LNCaP clone FGC (cell line): ENCODE data around the gene TRPM1.

Source experiments
- DNase-seq: peaks from one replicate; pipeline ENCODE4 v3.0.0-alpha.2; 2011; ENCODE audit warnings: low read depth
- H3K4me3 ChIP-seq: 2 replicates; pipeline ENCODE4 v1.5.1; 2011; ENCODE audit warnings: mild to moderate bottlenecking, low read depth, low read length, control low read depth
- TF ChIP-seq, protein P1 (sequence below): IDR thresholded peaks from 2 replicates; pipeline ENCODE4 v1.5.1; 2012; ENCODE audit warnings: mild to moderate bottlenecking; ENCODE audit not compliant: control insufficient read depth, insufficient read depth; ENCODE audit errors: extremely low read depth

The TRPM1 gene

DNA sequence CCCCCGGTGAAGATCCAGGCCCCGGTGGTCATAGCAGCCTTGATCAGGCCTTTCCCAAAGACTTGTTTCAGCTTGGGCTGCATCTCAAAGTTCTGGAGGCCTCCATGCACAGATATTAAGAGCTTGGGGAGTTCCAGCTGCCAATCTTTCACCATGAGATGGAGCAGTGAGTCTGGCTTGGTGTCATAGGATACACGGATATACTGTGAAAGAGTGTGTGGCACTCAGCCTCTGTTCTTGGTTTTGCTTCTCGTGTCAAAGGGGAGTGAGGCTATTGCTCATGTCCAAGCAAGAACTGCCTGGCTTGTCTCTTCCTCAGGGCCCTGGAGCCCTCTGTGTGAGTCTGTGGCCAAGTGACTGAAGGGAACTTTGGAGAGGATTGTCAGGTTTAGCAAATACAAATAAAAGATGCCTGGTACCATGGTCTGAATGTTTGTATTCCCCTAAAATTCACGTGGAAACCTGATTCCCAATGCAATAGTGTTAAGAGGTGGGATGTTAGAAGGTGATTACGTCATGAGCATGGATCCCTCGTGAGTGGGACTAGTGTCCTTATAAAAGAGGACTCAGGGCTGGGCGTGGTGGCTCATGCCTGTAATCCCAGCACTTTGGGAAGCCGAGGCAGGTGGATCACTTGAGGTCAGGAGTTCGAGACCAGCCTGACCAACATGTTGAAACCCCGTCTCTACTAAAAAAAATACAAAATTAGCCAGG is 33.5 kb downstream of the TRPM1 start:
- no peak overlapping the region for H3K4me3 ChIP-seq

DNA sequence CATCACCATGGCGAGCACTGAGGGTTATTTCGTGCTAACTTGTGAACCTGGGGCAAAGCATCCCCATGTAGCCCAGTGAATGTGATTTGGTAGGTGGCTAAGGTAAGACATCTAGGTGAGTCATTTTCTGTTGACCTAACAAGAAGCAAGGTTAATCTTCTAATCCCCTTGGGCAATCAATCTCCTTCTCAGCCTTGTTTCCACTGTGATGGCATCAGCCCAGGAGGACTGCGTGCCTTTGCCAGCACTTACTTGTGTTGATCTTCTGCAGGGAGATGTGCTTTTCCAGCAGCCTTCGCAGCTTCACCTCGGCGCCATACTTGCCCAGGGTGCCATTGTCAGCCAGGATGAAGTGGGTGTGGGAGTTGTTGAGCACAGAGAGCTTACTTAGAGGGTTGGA is 35.7 kb downstream of the TRPM1 start:
- TF ChIP-seq, protein P1, sequence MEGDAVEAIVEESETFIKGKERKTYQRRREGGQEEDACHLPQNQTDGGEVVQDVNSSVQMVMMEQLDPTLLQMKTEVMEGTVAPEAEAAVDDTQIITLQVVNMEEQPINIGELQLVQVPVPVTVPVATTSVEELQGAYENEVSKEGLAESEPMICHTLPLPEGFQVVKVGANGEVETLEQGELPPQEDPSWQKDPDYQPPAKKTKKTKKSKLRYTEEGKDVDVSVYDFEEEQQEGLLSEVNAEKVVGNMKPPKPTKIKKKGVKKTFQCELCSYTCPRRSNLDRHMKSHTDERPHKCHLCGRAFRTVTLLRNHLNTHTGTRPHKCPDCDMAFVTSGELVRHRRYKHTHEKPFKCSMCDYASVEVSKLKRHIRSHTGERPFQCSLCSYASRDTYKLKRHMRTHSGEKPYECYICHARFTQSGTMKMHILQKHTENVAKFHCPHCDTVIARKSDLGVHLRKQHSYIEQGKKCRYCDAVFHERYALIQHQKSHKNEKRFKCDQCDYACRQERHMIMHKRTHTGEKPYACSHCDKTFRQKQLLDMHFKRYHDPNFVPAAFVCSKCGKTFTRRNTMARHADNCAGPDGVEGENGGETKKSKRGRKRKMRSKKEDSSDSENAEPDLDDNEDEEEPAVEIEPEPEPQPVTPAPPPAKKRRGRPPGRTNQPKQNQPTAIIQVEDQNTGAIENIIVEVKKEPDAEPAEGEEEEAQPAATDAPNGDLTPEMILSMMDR: no peak
- peak; percentile 26 for DNase-seq
- no peak overlapping the region for H3K4me3 ChIP-seq

More for the DNA sequence above, 33.5 kb downstream of the TRPM1 start:
- TF ChIP-seq, protein P1: no peak
- DNase-seq: no peak

DNA sequence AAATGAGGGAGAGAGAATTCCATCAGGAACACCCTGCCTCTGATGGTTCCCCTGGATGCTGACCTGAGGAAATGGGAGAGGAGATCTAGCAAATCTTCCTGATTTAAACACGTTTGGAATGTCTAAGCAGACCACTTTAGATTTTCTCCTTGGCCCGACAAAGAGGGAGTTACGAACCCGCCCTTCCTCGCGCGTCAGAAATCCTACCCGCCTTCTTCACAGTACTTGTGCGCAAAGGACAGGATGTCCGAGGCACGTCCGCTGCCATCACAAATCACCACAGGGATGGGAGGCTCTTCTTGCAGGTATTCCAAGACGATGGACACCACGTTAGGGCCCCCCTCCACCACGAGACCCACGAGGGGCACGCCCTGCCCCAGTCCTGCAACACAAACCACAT is 38.6 kb downstream of the TRPM1 start:
- TF ChIP-seq, protein P1: no peak
- no peak overlapping the region for H3K4me3 ChIP-seq
- DNase-seq: no peak

DNA sequence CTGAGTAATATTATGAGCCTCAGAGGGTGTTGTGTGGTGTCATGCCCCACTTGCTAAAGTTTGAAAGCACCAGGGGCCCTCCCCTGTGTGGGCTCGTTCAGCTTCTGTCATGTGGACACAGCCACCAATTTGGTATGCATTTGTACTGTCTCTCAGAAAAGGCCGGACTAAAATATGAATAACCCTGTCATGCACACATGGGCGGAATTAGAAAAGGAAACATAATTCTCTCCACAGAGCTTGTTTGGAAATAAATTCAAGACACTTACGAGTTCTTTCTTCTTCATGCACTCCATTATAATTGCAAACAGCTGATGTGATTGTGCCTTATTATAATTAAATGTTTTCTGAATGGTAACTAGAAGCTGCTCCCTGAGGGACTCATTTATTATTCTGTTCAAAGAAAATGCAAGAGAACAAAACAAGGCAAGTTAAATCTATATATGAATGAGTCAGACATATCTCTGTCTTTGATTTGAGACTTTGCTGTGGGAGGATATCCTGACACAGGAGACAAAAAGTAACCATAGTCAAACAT is 39.1 kb downstream of the TRPM1 start:
- DNase-seq: no peak
- TF ChIP-seq, protein P1: no peak
- no peak overlapping the region for H3K4me3 ChIP-seq

DNA sequence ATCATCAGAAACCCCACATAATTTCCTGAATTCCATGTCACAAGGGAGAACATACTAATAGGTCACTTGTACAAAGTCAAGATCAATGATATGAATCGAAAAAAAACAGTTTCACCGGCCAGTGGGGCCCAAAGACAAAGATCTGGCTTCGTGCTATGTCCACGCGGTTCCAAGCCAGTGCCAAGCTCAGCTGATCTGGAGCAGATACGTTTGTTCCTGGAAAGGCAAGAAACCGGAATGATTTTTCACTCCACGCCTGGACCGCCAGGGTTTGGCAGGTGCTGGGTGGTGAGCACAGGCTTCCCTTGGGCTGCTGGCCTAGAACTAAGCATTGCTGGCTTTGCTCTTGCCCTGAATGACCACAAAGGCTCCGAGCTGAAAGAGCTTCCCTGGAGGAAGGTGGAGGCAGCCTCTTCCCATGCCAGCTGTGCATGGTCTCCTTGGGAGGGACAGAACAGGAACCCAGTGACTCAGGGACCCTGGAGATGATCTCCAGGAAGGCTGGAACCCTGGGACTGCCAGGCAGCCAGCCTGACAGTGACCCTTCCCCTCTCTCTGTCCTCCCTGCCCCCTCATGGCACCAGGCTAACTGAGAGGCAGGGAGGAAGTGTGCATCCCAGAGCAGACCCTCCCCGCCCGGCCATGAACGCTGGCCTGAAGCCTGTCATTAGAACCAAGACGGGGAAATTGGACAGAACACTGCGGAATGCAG is 40.9 kb downstream of the TRPM1 start:
- no peak for DNase-seq
- TF ChIP-seq, protein P1: no peak
- no peak overlapping the region for H3K4me3 ChIP-seq

DNA sequence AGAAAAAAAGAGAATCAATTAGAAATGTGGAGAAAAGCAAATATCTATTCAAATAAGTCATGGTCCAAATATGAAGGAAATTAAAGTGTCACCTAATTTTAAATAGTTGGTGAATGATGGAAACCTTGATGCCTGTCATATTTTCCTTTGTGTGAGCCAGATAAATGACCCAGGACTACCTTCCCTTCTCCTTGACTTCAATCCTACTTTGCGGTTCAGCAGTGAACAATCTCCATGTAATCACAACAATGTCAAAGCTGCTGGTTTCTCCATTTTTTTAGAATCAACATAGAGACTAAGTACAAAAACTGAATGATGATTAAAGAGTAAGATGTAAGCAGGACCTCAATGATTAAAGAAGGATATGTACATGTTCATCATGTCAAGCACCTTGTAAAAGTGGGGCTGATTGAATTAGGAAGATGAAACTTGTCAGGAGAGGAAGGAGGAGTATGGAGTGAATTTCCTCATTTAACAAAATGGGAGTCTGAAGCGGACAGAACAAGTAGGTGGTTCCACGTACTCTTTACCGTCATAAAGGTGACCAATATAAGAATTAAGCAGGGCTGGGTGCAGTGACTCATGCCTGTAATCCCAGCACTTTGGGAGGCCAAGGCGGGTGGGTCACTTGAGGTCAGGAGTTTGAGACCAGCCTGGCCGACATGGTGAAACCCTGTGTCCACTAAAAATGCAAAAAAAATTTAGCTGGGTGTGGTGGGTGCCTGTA is 43.1 kb downstream of the TRPM1 start:
- TF ChIP-seq, protein P1: no peak
- no peak for DNase-seq
- no peak overlapping the region for H3K4me3 ChIP-seq
